HepG2 (cell line): Measurements from ENCODE around the gene PPCS. TPM values are rescaled to one million over a fixed set of nuclear protein-coding genes. Genes with fewer than 3 reads are reported as not detected.

Source experiments
- CEBPB ChIP-seq: IDR thresholded peaks from 2 replicates; pipeline ENCODE4 v1.6.1; 2011; ENCODE audit warnings: low read depth, low read length, improper control_type of control experiment, borderline replicate concordance
- KDM4B ChIP-seq: sonication (generic); formaldehyde crosslinking; IDR thresholded peaks from 2 replicates; pipeline ENCODE4 v1.4.0; 2020; ENCODE audit warnings: missing genetic modification reagents
- NR2F1 ChIP-seq, 2 experiments: fragments of 450-650 bp in 1 of 2; formaldehyde crosslinking in 1 of 2; IDR thresholded peaks; 2 replicates each; pipeline versions ENCODE4 v1.5.0 to v1.6.1; 2016 to 2020; ENCODE audit warnings: mild to moderate bottlenecking in 1 of 2, missing compliant biosample characterization in 1 of 2, missing genetic modification reagents in 1 of 2, moderate library complexity in 1 of 2
- ZBTB7A ChIP-seq: sonication (generic); formaldehyde crosslinking; IDR thresholded peaks from 2 replicates; pipeline ENCODE4 v1.8.0; 2022; ENCODE audit warnings: mild to moderate bottlenecking, missing genetic modification reagents
- ZNF124 ChIP-seq: sonication (generic); formaldehyde crosslinking; IDR thresholded peaks from 2 replicates; pipeline ENCODE4 v1.4.0; 2020; ENCODE audit warnings: missing genetic modification reagents
- ZNF331 ChIP-seq: sonication (generic); formaldehyde crosslinking; IDR thresholded peaks from 2 replicates; pipeline ENCODE4 v1.4.0; 2020; ENCODE audit warnings: missing genetic modification reagents
- ZNF589 ChIP-seq: sonication (generic); formaldehyde crosslinking; conservative IDR thresholded peaks from 2 replicates; pipeline ENCODE4 v1.8.0; 2022; ENCODE audit warnings: mild to moderate bottlenecking, moderate library complexity, missing genetic modification reagents
- ZNF724P ChIP-seq: sonication (generic); formaldehyde crosslinking; IDR thresholded peaks from 2 replicates; pipeline ENCODE4 v1.8.0; 2022; ENCODE audit warnings: missing genetic modification reagents, borderline replicate concordance
- ZNF766 ChIP-seq: sonication (generic); formaldehyde crosslinking; IDR thresholded peaks from 2 replicates; pipeline ENCODE4 v1.5.0; 2020; ENCODE audit warnings: missing genetic modification reagents, borderline replicate concordance
- ZNF790 ChIP-seq: sonication (generic); formaldehyde crosslinking; IDR thresholded peaks from 2 replicates; pipeline ENCODE4 v1.8.0; 2022; ENCODE audit warnings: missing genetic modification reagents, mild to moderate bottlenecking, borderline replicate concordance
- polyA plus RNA-seq, 8 experiments: library from polyadenylated mRNA; depleted of rRNA in 3 of 8; stranded (reverse) in 7 of 8; unstranded in 1 of 8; fragments of >200 nt; fragmentation: Illumina TruSeq in 4 of 8; extraction: Trizol in 4 of 8; gene quantifications; 2 replicates each; pipeline versions ENCODE4 v1.2.1 to v1.2.3, GENCODE V29; 2011 to 2016; ENCODE audit warnings: low read depth in 4 of 8, missing spikeins in 1 of 8, mixed read lengths in 1 of 8; ENCODE audit not compliant: insufficient read depth in 1 of 8
- total RNA-seq, 5 experiments: library from RNA; depleted of rRNA; stranded (reverse); fragments of >200 nt; fragmentation: Illumina TruSeq; extraction: Trizol; gene quantifications; 2 replicates each; pipeline ENCODE4 v1.2.3, GENCODE V29; 2016; ENCODE audit warnings: low read depth in 1 of 5
- TF ChIP-seq, protein P1 (sequence below), 2 experiments: fragments of 450-650 bp in 1 of 2; sonication (generic) in 1 of 2; formaldehyde crosslinking; IDR thresholded peaks; 2 replicates each; pipeline versions ENCODE4 v1.5.0 to v1.8.0; 2020 to 2022; ENCODE audit warnings: mild to moderate bottlenecking in 1 of 2, missing genetic modification reagents in 1 of 2
- TF ChIP-seq, protein P2 (sequence below): sonication (generic); formaldehyde crosslinking; IDR thresholded peaks from 2 replicates; pipeline ENCODE4 v1.8.1; 2023; ENCODE audit warnings: mild to moderate bottlenecking, missing genetic modification reagents
- TF ChIP-seq, protein P3 (sequence below): sonication (generic); formaldehyde crosslinking; IDR thresholded peaks from 2 replicates; pipeline ENCODE4 v1.9.0; 2022; ENCODE audit warnings: missing genetic modification reagents, mild to moderate bottlenecking, borderline replicate concordance
- TF ChIP-seq, protein P4 (sequence below), 2 experiments: sonication (generic) in 1 of 2; formaldehyde crosslinking in 1 of 2; IDR thresholded peaks; 2 replicates each; pipeline versions ENCODE4 v1.4.0 to v1.6.1; 2016 to 2020; ENCODE audit warnings: borderline replicate concordance in 1 of 2, low read depth in 1 of 2, mild to moderate bottlenecking in 1 of 2, missing genetic modification reagents in 1 of 2
- TF ChIP-seq, protein P5 (sequence below): sonication (generic); formaldehyde crosslinking; IDR thresholded peaks from 2 replicates; pipeline ENCODE4 v1.5.0; 2020; ENCODE audit warnings: missing genetic modification reagents

PPCS gene
- total and polyA plus RNA-seq, 2 of the 13 experiments (the other 11 are each of a cell fraction or from before 2014, with no cell fraction given) = 13.4 to 38.9 TPM

DNA sequence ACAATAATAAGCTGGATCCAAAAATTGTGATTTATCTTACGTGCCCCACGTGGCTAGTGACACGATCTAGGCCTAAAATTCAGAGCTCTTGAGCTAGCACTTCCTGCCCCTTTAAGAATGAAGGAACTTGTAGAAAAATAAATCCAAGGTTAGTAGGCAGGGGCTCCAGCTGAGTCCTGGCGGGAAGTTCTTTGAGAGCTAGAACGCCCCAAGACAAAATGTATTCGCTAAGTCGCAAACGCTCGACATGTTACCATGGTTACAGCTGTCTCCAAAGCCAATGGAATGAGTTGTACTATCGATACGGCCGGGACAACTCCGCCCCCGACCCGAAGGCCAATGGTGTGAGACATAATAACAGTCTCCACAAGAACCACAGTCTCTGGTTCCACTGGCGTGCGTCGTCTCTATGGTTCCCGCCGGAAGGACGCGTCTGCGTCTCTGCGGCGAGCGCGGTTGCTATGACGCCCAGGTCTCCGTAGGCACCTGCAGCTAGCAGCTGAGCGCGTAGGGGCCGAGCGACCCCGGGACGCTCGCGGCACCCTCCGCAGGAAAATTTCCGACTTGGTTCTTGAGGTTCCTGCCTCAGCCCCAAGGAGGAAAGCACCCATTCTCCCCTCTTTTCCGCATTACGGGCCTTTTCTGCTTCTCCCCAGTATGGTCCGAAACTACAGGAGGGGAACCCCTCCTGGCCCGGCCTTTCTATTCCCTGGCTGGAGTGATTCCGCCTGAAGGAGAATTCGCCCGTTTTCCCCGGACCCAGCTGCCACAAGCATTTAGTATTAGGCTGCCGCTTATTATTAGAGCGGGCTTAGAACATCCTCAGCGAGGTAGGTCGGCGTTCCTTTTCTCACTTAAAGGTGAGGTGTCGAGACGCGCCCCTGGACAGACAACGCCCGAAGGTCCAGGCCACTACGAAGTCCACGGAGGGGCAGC, 6.8 kb downstream of the PPCS start, which contains the start of gene CCDC30 (continued):
- TF ChIP-seq ZNF331 (CRISPR knock-in tag) (no peak), ZNF766 (CRISPR knock-in tag) (no peak), ZNF790 (CRISPR knock-in tag) (no peak), ZNF724P (CRISPR knock-in tag) (no peak), ZNF124 (CRISPR knock-in tag) (no peak), ZBTB7A (CRISPR knock-in tag) (no peak), KDM4B (CRISPR knock-in tag) (no peak), ZNF589 (CRISPR knock-in tag) (no peak), CEBPB (no peak), NR2F1 (CRISPR knock-in tag; IDR thresholded peaks at IDR 0.05) (no peak)
- TF ChIP-seq, protein P1, sequence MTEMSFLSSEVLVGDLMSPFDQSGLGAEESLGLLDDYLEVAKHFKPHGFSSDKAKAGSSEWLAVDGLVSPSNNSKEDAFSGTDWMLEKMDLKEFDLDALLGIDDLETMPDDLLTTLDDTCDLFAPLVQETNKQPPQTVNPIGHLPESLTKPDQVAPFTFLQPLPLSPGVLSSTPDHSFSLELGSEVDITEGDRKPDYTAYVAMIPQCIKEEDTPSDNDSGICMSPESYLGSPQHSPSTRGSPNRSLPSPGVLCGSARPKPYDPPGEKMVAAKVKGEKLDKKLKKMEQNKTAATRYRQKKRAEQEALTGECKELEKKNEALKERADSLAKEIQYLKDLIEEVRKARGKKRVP (CRISPR knock-in tag; IDR thresholded peaks at IDR 0.05) = no peak
- TF ChIP-seq, protein P2, sequence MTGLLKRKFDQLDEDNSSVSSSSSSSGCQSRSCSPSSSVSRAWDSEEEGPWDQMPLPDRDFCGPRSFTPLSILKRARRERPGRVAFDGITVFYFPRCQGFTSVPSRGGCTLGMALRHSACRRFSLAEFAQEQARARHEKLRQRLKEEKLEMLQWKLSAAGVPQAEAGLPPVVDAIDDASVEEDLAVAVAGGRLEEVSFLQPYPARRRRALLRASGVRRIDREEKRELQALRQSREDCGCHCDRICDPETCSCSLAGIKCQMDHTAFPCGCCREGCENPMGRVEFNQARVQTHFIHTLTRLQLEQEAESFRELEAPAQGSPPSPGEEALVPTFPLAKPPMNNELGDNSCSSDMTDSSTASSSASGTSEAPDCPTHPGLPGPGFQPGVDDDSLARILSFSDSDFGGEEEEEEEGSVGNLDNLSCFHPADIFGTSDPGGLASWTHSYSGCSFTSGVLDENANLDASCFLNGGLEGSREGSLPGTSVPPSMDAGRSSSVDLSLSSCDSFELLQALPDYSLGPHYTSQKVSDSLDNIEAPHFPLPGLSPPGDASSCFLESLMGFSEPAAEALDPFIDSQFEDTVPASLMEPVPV (CRISPR knock-in tag) = no peak
- TF ChIP-seq, protein P3, sequence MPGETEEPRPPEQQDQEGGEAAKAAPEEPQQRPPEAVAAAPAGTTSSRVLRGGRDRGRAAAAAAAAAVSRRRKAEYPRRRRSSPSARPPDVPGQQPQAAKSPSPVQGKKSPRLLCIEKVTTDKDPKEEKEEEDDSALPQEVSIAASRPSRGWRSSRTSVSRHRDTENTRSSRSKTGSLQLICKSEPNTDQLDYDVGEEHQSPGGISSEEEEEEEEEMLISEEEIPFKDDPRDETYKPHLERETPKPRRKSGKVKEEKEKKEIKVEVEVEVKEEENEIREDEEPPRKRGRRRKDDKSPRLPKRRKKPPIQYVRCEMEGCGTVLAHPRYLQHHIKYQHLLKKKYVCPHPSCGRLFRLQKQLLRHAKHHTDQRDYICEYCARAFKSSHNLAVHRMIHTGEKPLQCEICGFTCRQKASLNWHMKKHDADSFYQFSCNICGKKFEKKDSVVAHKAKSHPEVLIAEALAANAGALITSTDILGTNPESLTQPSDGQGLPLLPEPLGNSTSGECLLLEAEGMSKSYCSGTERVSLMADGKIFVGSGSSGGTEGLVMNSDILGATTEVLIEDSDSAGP = peak; percentile 62; the same call in 1 of the 2 replicates
- TF ChIP-seq, protein P4, sequence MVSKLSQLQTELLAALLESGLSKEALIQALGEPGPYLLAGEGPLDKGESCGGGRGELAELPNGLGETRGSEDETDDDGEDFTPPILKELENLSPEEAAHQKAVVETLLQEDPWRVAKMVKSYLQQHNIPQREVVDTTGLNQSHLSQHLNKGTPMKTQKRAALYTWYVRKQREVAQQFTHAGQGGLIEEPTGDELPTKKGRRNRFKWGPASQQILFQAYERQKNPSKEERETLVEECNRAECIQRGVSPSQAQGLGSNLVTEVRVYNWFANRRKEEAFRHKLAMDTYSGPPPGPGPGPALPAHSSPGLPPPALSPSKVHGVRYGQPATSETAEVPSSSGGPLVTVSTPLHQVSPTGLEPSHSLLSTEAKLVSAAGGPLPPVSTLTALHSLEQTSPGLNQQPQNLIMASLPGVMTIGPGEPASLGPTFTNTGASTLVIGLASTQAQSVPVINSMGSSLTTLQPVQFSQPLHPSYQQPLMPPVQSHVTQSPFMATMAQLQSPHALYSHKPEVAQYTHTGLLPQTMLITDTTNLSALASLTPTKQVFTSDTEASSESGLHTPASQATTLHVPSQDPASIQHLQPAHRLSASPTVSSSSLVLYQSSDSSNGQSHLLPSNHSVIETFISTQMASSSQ (IDR thresholded peaks at IDR 0.05; ENCODE audit: low read depth) = no peak
- TF ChIP-seq, protein P4 (CRISPR knock-in tag; IDR thresholded peaks at IDR 0.05; ENCODE audit: borderline replicate concordance) = no peak
- TF ChIP-seq, protein P5, sequence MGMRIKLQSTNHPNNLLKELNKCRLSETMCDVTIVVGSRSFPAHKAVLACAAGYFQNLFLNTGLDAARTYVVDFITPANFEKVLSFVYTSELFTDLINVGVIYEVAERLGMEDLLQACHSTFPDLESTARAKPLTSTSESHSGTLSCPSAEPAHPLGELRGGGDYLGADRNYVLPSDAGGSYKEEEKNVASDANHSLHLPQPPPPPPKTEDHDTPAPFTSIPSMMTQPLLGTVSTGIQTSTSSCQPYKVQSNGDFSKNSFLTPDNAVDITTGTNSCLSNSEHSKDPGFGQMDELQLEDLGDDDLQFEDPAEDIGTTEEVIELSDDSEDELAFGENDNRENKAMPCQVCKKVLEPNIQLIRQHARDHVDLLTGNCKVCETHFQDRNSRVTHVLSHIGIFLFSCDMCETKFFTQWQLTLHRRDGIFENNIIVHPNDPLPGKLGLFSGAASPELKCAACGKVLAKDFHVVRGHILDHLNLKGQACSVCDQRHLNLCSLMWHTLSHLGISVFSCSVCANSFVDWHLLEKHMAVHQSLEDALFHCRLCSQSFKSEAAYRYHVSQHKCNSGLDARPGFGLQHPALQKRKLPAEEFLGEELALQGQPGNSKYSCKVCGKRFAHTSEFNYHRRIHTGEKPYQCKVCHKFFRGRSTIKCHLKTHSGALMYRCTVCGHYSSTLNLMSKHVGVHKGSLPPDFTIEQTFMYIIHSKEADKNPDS = no peak
